Subcutaneous adipose tissue (tissue), 4 donors: ENCODE results near the gene ADAM12. TPM values are rescaled to one million over a fixed set of nuclear protein-coding genes. Genes with fewer than 3 reads are reported as not detected.

ENCODE experiments used
- total RNA-seq, 4 donors: library from RNA; depleted of rRNA; stranded (reverse); fragments of >200 nt; gene quantifications; one replicate each; pipeline ENCODE4 v1.1.0, GENCODE V29; 2016
- TF ChIP-seq, protein P1 (sequence below): fragments of 450-650 bp; IDR thresholded peaks from one replicate; pipeline ENCODE4 v1.5.1; 2016; ENCODE audit warnings: low read depth, mild to moderate bottlenecking, control low read depth, antibody characterized with exemption, moderate library complexity

Gene ADAM12
- total RNA-seq, 4 donors from 2014 or later: 11.5 to 20.4 (median 14.5) TPM

DNA sequence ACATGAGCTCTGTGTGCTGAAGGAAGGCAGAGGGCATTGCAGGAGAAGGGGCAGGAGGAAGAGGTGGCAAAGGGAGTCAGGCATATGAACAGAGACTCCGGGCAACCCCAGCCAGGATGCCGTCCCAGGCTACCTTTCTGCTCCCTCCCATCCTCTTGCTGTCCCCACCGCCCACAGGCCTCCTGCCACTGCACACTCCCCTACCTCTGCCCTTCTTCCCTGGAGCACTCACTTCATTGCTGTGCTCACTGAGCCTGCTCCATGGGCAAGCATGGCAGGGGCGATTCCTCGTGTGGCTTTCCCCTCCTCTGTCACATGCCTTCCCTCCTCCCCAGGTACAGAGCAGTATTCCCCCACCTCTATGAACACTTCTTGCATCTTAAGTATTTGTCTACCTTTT lies 398.5 kb downstream of the ADAM12 start:
- TF ChIP-seq, protein P1, sequence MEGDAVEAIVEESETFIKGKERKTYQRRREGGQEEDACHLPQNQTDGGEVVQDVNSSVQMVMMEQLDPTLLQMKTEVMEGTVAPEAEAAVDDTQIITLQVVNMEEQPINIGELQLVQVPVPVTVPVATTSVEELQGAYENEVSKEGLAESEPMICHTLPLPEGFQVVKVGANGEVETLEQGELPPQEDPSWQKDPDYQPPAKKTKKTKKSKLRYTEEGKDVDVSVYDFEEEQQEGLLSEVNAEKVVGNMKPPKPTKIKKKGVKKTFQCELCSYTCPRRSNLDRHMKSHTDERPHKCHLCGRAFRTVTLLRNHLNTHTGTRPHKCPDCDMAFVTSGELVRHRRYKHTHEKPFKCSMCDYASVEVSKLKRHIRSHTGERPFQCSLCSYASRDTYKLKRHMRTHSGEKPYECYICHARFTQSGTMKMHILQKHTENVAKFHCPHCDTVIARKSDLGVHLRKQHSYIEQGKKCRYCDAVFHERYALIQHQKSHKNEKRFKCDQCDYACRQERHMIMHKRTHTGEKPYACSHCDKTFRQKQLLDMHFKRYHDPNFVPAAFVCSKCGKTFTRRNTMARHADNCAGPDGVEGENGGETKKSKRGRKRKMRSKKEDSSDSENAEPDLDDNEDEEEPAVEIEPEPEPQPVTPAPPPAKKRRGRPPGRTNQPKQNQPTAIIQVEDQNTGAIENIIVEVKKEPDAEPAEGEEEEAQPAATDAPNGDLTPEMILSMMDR: no peak

DNA sequence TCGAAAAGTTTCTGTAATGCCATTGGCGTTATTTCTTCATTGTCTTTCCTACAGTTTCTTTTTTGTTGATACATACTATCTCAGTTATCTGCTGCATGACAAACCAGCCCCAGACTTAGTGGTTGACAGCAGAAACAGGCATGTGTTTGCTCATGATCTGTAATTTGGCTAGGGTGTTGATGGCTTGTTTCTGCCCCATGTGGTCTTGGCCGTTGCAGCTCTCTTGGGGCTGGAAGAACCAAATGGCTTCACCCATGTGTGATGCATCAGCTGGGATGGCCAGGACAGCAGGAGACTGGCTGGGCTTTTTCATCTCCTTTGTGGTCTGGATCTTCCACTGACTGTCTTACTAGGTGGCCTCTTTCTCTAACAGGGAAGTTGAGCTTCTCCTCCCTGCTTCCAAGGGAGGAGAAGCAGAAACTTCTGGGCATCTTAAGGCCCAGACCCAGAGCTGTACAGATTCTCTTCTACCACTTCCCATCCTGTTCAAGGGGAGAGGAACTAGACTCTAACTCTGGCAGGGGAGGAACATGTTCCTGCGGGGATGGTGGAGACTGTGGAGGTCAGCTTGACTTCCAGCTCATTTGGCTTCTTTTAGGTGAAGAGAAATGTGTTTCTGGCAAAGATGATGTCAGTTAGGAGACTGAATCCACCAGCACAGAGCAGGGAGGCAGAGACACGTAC lies 402.6 kb downstream of the ADAM12 start:
- TF ChIP-seq, protein P1: no peak

DNA sequence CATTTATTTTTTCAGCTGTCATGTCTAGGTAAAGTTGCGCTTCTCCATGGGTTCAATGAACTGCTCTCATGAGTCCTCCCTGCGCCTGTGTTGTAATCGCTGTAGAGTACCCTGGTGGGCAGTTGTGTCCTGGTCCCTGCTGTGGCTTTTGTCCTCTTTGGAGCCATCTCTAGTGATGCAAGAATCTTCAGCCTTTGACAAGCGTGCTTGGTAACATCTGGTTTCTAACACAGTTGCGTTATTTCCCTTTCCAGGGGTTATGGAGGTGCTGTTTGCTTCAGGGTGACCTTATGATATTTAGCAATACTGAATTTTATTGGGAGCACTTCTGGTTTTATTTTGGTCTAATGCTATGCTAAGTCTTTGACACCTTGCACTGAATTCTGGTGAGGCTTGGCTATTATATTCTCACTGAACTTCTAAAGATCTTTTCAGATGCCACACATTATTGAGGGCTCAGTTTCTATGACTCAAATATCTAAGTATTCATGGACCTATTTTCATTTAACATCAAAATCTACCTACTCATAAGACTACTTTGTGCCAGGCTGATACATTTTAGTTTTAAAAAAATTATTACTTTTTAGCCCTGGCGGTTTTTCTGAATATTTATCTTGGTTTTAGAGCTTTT lies 403.3 kb downstream of the ADAM12 start:
- TF ChIP-seq, protein P1: no peak

DNA sequence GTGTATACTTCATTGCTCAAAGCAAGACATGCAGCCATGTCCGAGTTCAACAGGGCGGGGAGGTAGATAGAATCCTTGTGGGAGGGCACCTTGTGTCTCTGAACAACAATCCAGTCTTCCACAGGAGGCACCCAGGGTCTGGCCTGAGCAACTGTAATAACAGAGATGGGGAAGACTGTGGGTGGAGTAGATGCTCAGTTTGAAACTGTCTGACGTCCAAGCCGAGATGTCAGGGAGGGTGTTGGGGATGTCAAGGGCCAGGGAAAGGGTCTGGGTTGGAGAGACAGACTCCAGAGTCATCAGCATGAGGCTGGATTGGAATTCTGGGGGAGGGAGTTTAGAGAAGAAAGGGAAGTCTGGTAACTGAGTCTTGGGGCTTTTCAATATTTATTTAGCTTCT lies 403.9 kb downstream of the ADAM12 start:
- TF ChIP-seq, protein P1: no peak

DNA sequence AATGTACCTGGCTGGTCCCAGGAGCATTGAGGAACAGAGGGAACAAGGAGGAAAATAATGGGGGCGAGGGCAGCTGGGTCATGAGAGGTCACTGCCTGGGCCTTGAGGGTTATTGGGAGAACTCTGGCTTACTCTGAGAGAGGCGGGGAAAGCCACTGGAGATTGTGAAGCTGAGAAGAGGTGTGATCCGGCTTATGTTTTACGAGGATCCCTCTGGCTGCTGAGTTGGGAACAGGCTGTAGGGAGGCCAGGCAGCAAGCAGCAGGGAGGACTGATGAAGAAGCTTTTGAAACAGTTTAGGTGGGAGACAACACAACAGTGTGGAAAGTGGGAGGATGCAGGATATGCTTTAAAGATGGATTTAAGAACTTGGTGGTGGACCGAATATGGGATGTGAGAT lies 404.6 kb downstream of the ADAM12 start:
- TF ChIP-seq, protein P1: no peak

DNA sequence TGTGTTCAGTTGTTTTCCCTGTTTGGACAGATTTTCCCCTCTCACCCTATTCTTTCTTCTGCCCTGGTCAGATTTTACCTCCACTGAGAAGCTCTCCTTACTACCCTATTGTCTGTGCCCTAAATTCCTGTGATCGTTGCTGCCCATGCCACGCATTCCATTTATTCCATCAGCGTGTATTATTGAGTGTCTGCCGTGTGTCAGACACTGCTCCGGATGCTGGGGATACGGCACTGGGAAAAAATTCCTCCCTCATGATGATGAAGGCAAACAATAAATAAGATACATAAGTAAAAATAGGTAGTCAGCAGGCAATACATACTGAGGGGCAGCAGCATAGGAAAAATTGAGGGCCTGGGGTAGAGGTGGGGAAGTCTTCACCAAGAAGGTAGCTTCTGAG lies 405.1 kb downstream of the ADAM12 start:
- TF ChIP-seq, protein P1: no peak

DNA sequence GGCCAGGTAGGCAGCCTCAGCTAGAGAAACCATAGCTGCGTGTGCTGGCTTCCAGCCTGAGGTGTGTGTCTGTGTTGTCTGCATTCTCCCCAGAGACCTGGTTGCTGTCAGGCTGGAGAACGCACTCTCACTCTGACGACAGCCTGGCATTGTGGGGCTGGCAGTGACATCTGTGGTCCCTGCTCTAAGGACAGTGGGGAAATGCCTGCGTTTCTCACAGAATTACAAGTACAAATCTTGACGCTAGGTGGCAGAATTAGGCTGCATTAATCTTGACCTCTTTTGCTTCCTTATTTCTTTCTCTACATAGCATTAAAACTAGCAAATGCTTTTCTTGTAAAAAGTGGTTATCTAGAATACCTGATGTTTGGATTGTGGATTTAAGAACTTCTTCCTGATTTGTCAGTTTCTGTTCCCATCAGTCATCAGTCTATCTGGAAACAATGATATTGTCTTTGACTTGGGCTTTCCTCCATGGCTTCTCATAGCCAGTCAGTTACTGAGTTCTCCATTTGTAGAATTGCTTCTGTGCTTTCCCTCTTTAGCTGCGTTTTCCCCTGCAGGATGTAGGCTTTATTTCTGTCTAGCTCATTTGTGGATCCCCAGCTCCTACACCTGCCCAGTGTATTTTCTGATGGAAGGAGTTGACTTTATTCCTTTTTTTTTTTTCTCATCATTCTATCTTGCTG lies 405.9 kb downstream of the ADAM12 start:
- TF ChIP-seq, protein P1: no peak
